ENCODE results near the gene KCTD4.

GRCh38 chr13:45209229-45209628, 8.4 kb upstream of the KCTD4 start:
- no peak for TF ChIP-seq CTCF (optimal IDR thresholded peaks at IDR 0.05 in 1 of 3, IDR thresholded peaks at IDR 0.05 in 1 of 3, conservative IDR thresholded peaks at IDR 0.05 in 1 of 3; ENCODE audit: extremely low read depth in 1 of 3, insufficient read depth in 2 of 3, low read length in 3 of 3)
- no peak for TF ChIP-seq EZH2 (IDR thresholded peaks at IDR 0.05; ENCODE audit: low read length)

Data from keratinocyte (primary cell).